Activated T-cell treated with anti-CD3 and anti-CD28 coated beads for 1 hour (primary cell): ENCODE measurements around the gene SCAND1.

Experiments
- DNase-seq: peaks from one replicate; pipeline ENCODE4 v3.0.0-alpha.2; 2020; ENCODE audit warnings: low read depth

SCAND1 gene

DNA sequence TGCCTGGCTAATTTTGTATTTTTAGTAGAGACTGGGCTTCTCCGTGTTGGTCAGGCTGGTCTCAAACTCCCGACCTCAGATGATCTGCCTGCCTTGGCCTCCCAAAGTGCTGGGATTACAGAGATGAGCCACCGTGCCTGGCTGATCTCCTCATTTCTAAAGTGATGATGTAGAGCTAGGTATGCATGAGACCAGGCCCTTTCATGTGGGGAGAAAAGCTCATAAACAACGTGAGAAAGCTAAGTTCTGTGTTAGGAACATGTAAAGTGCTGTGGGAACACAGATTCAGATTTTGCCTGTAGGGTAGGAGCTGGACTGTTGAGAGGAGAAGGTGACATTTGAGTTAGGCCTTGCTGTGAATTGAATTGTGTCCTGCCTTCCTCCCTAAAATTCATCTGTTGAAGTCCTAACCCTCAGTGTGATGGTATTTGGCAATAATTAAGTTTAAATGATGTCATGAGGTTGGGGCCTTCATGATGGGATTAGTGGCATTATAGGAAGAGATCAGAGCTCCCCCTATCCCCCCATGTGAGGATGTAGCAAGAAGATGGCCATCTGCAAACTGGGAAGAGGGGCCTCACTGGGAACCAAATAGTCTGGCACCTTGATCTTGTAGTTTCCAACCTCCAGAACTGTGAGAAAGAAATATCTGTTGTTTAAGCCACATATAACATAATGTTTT lies 49.2 kb downstream of the SCAND1 start:
- no peak for DNase-seq

GRCh38 chr20:35903843-35904242 lies 50.5 kb downstream of the SCAND1 start:
- DNase-seq = no peak
